HG03439 (cell line): ENCODE results near the gene TTC38.
"Not testable (repeated sequence)": the region's sequence is repeated elsewhere in the genome, so short reads cannot be mapped to it uniquely, and the experiment has no call there.

Source experiments
- ATAC-seq: cut with Tn5 transposase; IDR thresholded peaks from one replicate; pipeline ENCODE4 v1.9.1; 2021; ENCODE audit warnings: mild to moderate bottlenecking, moderate library complexity; ENCODE audit not compliant: unreplicated experiment

TTC38 gene

GRCh38 chr22:46245511-46245910 is 22.3 kb upstream of the TTC38 start:
- ATAC-seq, result no peak

- ATAC-seq, result no peak
Measured at GRCh38 chr22:46246178-46246577, 21.6 kb upstream of the TTC38 start.

GRCh38 chr22:46247443-46247975 is 20.3 kb upstream of the TTC38 start:
- ATAC-seq, result no peak

- ATAC-seq, result peak; percentile 83
Measured at GRCh38 chr22:46250035-46250782, 17.6 kb upstream of the TTC38 start, which contains the start of gene CDPF1. Gene CDPF1, minus strand, starts transcription at chr22:46250293. Its CDS starts 2,009 bp downstream, at chr22:46248284.

- no peak for ATAC-seq
Measured at GRCh38 chr22:46250783-46251125, 17.1 kb upstream of the TTC38 start.

GRCh38 chr22:46251266-46251665 is 16.5 kb upstream of the TTC38 start:
- no peak for ATAC-seq

- ATAC-seq, result no peak
Measured at GRCh38 chr22:46251816-46252380, 15.9 kb upstream of the TTC38 start.

- no peak for ATAC-seq
Measured at GRCh38 chr22:46256358-46256958, 11.3 kb upstream of the TTC38 start.

- ATAC-seq, result no peak
Measured at GRCh38 chr22:46259374-46259773, 8.4 kb upstream of the TTC38 start.

GRCh38 chr22:46260038-46260437 is 7.8 kb upstream of the TTC38 start:
- ATAC-seq, result no peak

GRCh38 chr22:46262449-46263215 is 5.2 kb upstream of the TTC38 start:
- ATAC-seq, result no peak

GRCh38 chr22:46263216-46263590 is 4.6 kb upstream of the TTC38 start, which contains the start of gene PKDREJ:
Gene PKDREJ, minus strand, starts transcription at chr22:46263343. Its CDS starts 21 bp downstream, at chr22:46263322.
- ATAC-seq, result no peak

GRCh38 chr22:46264520-46264919 is 3.3 kb upstream of the TTC38 start:
- not testable (repeated sequence) for ATAC-seq

GRCh38 chr22:46265627-46266026 is 2.2 kb upstream of the TTC38 start:
- ATAC-seq, result not testable (repeated sequence)

- no peak for ATAC-seq
Measured at GRCh38 chr22:46269564-46269963, 1.8 kb downstream of the TTC38 start.

GRCh38 chr22:46272196-46272595 is 4.4 kb downstream of the TTC38 start:
- no peak for ATAC-seq

GRCh38 chr22:46272762-46273431 is 5.1 kb downstream of the TTC38 start:
- no peak for ATAC-seq

GRCh38 chr22:46273432-46274148 is 5.8 kb downstream of the TTC38 start:
- no peak for ATAC-seq

GRCh38 chr22:46274381-46274780 is 6.6 kb downstream of the TTC38 start:
- ATAC-seq, result no peak
